ENCODE measurements around the gene UPF2. TPM values are rescaled to one million over a fixed set of nuclear protein-coding genes. Genes with fewer than 3 reads are reported as not detected.

Gene UPF2
- total and polyA plus RNA-seq, 2 donors from 2014 or later = 8.4 to 19.4 TPM

DNA sequence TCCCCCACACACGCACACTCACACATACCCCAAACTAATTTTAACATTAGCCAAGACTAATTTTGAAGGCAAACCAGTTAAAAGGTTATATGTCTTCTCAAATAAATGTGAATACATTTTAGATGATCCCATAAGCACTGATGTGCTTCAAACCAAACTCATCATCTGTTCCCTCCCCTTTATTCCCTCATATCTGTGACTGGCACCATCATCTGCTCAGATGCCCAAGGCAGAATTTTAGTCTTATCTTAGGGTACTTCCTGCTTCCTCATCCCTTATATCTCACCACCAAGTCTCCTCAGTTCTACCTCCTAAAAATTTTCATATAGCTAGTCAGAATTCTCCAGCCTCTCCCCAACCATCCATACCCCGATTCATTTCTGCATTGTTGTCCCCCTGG lies 80.4 kb downstream of the UPF2 start:
- DNase-seq = no peak
- Histone ChIP-seq H3K4me1 (ENCODE audit: control insufficient read depth in 2 of 3, insufficient read depth in 2 of 3, low read depth in 1 of 3, low read length in 3 of 3) (peaks cover 0 to 3% (median 0%) of the 10 kb centered on the region in 3 donors), H3K9ac (ENCODE audit: low read length in 3 of 3) (no peak overlapping the region), H3K36me3 (ENCODE audit: control insufficient read depth in 2 of 3, insufficient read depth in 3 of 3, low read length in 3 of 3) (peaks cover 3 to 32% (median 16%) of the 10 kb centered on the region in 3 donors), H3K27me3 (ENCODE audit: control insufficient read depth, insufficient read depth, low read length) (no peaks in the 10 kb centered on the region), H3K9me3 (ENCODE audit: control insufficient read depth in 2 of 3, insufficient read depth in 1 of 3, low read length in 3 of 3) (no peaks in the 10 kb centered on the region), H3K27ac (ENCODE audit: low read depth in 2 of 2, low read length in 2 of 2) (no peak overlapping the region), H3K4me3 (ENCODE audit: low read length in 3 of 3) (no peak overlapping the region)
- TF ChIP-seq, protein P1, sequence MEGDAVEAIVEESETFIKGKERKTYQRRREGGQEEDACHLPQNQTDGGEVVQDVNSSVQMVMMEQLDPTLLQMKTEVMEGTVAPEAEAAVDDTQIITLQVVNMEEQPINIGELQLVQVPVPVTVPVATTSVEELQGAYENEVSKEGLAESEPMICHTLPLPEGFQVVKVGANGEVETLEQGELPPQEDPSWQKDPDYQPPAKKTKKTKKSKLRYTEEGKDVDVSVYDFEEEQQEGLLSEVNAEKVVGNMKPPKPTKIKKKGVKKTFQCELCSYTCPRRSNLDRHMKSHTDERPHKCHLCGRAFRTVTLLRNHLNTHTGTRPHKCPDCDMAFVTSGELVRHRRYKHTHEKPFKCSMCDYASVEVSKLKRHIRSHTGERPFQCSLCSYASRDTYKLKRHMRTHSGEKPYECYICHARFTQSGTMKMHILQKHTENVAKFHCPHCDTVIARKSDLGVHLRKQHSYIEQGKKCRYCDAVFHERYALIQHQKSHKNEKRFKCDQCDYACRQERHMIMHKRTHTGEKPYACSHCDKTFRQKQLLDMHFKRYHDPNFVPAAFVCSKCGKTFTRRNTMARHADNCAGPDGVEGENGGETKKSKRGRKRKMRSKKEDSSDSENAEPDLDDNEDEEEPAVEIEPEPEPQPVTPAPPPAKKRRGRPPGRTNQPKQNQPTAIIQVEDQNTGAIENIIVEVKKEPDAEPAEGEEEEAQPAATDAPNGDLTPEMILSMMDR (IDR thresholded peaks at IDR 0.05; ENCODE audit: borderline replicate concordance, extremely low read depth, insufficient read depth) = no peak
- intact Hi-C loops (cut with DNase I) = no loop called here
- no peak for FAIRE-seq

GRCh38 chr10:11961771-11962170 lies 80.8 kb downstream of the UPF2 start:
- Histone ChIP-seq H3K9ac (ENCODE audit: low read length in 3 of 3) (no peak overlapping the region), H3K9me3 (ENCODE audit: control insufficient read depth in 2 of 3, insufficient read depth in 1 of 3, low read length in 3 of 3) (no peaks in the 10 kb centered on the region), H3K27me3 (ENCODE audit: control insufficient read depth, insufficient read depth, low read length) (no peaks in the 10 kb centered on the region), H3K4me1 (ENCODE audit: control insufficient read depth in 2 of 3, insufficient read depth in 2 of 3, low read depth in 1 of 3, low read length in 3 of 3) (peaks cover 0 to 3% (median 0%) of the 10 kb centered on the region in 3 donors), H3K27ac (ENCODE audit: low read depth in 2 of 2, low read length in 2 of 2) (no peak overlapping the region), H3K36me3 (ENCODE audit: control insufficient read depth in 2 of 3, insufficient read depth in 3 of 3, low read length in 3 of 3) (peaks cover 3 to 32% (median 16%) of the 10 kb centered on the region in 3 donors), H3K4me3 (ENCODE audit: low read length in 3 of 3) (no peak overlapping the region)
- TF ChIP-seq, protein P1 (IDR thresholded peaks at IDR 0.05; ENCODE audit: borderline replicate concordance, extremely low read depth, insufficient read depth) = no peak
- DNase-seq (no peak), FAIRE-seq (no peak)
- intact Hi-C loops (cut with DNase I) = no loop called here

- FAIRE-seq (no peak), DNase-seq (no peak)
- Histone ChIP-seq H3K4me3 (ENCODE audit: low read length in 3 of 3) (no peak overlapping the region), H3K4me1 (ENCODE audit: control insufficient read depth in 2 of 3, insufficient read depth in 2 of 3, low read depth in 1 of 3, low read length in 3 of 3) (peaks cover 0 to 3% (median 0%) of the 10 kb centered on the region in 3 donors), H3K27ac (ENCODE audit: low read depth in 2 of 2, low read length in 2 of 2) (no peak overlapping the region), H3K36me3 (ENCODE audit: control insufficient read depth in 2 of 3, insufficient read depth in 3 of 3, low read length in 3 of 3) (peaks cover 3 to 31% (median 16%) of the 10 kb centered on the region in 3 donors), H3K27me3 (ENCODE audit: control insufficient read depth, insufficient read depth, low read length) (no peaks in the 10 kb centered on the region), H3K9me3 (ENCODE audit: control insufficient read depth in 2 of 3, insufficient read depth in 1 of 3, low read length in 3 of 3) (no peaks in the 10 kb centered on the region), H3K9ac (ENCODE audit: low read length in 3 of 3) (no peak overlapping the region)
- intact Hi-C loops (cut with DNase I) = no loop called here
- TF ChIP-seq, protein P1 (IDR thresholded peaks at IDR 0.05; ENCODE audit: borderline replicate concordance, extremely low read depth, insufficient read depth) = no peak
Measured at GRCh38 chr10:11959966-11960365, 82.6 kb downstream of the UPF2 start.

GRCh38 chr10:11958956-11959355 lies 83.7 kb downstream of the UPF2 start:
- Histone ChIP-seq H3K4me3 (ENCODE audit: low read length in 3 of 3) (no peak overlapping the region), H3K4me1 (ENCODE audit: control insufficient read depth in 2 of 3, insufficient read depth in 2 of 3, low read depth in 1 of 3, low read length in 3 of 3) (peaks cover 0 to 3% (median 0%) of the 10 kb centered on the region in 3 donors), H3K27ac (ENCODE audit: low read depth in 2 of 2, low read length in 2 of 2) (no peak overlapping the region), H3K9me3 (ENCODE audit: control insufficient read depth in 2 of 3, insufficient read depth in 1 of 3, low read length in 3 of 3) (no peaks in the 10 kb centered on the region), H3K36me3 (ENCODE audit: control insufficient read depth in 2 of 3, insufficient read depth in 3 of 3, low read length in 3 of 3) (peaks cover 3 to 23% (median 16%) of the 10 kb centered on the region in 3 donors), H3K9ac (ENCODE audit: low read length in 3 of 3) (no peak overlapping the region), H3K27me3 (ENCODE audit: control insufficient read depth, insufficient read depth, low read length) (no peaks in the 10 kb centered on the region)
- no peak for FAIRE-seq
- DNase-seq = peak in 2 of 5 donors; percentile 12 to 15
- TF ChIP-seq, protein P1 (IDR thresholded peaks at IDR 0.05; ENCODE audit: borderline replicate concordance, extremely low read depth, insufficient read depth) = no peak
- intact Hi-C loops (cut with DNase I) = no loop called here
